Right lobe of liver (tissue), 6 donors: ENCODE measurements around the gene TNFRSF4. TPM values are rescaled to one million over a fixed set of nuclear protein-coding genes. Genes with fewer than 3 reads are reported as not detected.

Experiments
- ATAC-seq, 4 donors: fragments of 200-7000 bp; cut with Tn5 transposase; one replicate each; pipeline ENCODE4 v1.9.1; 2020; ENCODE audit warnings: mild to moderate bottlenecking in 4 of 4, moderate library complexity in 4 of 4
- DNase-seq, 3 donors: peaks; one replicate each; pipeline ENCODE4 v3.0.0-alpha.2; 2020
- H3K27ac ChIP-seq, 3 donors: fragments of 200-600 bp; one replicate each; pipeline ENCODE4 v1.8.0; 2022
- H3K27me3 ChIP-seq, 2 donors: fragments of 200-600 bp; one replicate each; pipeline ENCODE4 v1.8.0; 2022
- H3K36me3 ChIP-seq, 4 donors: fragments of 200-600 bp; sonication (generic) in 1 of 4; one replicate each; pipeline versions ENCODE4 v1.5.1 to v1.8.0; 2017 to 2022; ENCODE audit warnings: control low read depth in 1 of 4
- H3K4me1 ChIP-seq, 4 donors: fragments of 200-600 bp; sonication (generic) in 1 of 4; one replicate each; pipeline versions ENCODE4 v1.5.1 to v1.8.0; 2017 to 2022; ENCODE audit warnings: control low read depth in 1 of 4
- H3K4me3 ChIP-seq, 3 donors: fragments of 200-600 bp; one replicate each; pipeline ENCODE4 v1.8.0; 2022
- H3K9me3 ChIP-seq, 4 donors: fragments of 200-600 bp; sonication (generic) in 1 of 4; one replicate each; pipeline versions ENCODE4 v1.5.1 to v1.8.0; 2017 to 2022; ENCODE audit warnings: control low read depth in 1 of 4
- POLR2A ChIP-seq: fragments of 450-650 bp; IDR thresholded peaks from one replicate; pipeline ENCODE4 v1.6.1; 2017; ENCODE audit warnings: antibody characterized with exemption, mild to moderate bottlenecking
- WGBS: methylation state at CpG from one replicate; pipeline ENCODE4 v1.1.6; 2018; ENCODE audit warnings: low coverage, low lambda C conversion rate; ENCODE audit not compliant: insufficient coverage; ENCODE audit errors: missing lambda C conversion rate; 5-methylcytosine and 5-hydroxymethylcytosine counted together
- intact Hi-C, 2 donors: fragments of 100-400 bp; cut with DNase I; formaldehyde crosslinking; loops; one replicate each; pipeline versions ENCODE4 v1.11.2 to v1.14.1; 2022
- total RNA-seq, 6 experiments: library from RNA; depleted of rRNA in 2 of 6; stranded (reverse); fragments of >200 nt in 2 of 6; fragmentation: NEBNext Ultra II Directional in 3 of 6; extraction: Animal tissue kit (Norgen Biotek cat#: 25700) in 3 of 6; gene quantifications; one replicate each; pipeline versions ENCODE4 v1.1.0 to v1.2.4, GENCODE V29; 2016 to 2023
- TF ChIP-seq, protein P1 (sequence below), 4 donors: fragments of 200-600 bp in 3 of 4; fragments of 450-650 bp in 1 of 4; IDR thresholded peaks; one replicate each; pipeline versions ENCODE4 v1.5.1 to v1.8.0; 2016 to 2022; ENCODE audit warnings: antibody characterized with exemption in 4 of 4, mild to moderate bottlenecking in 2 of 4
- donor health status: DM: no; HTN: yes; CAD: no.
- donor health status: DM: no; HTN: no; CAD: no.
- donor health status: DM: no; HTN: no; CAD: no.
- donor health status: DM: no; HTN: yes; CAD: no.
- donor health status: DM: no; HTN: yes; CAD: no.

The TNFRSF4 gene
- total RNA-seq, 6 experiments from 2014 or later, result 0.20 to 0.99 (median 0.28) TPM; not detected in 2

DNA sequence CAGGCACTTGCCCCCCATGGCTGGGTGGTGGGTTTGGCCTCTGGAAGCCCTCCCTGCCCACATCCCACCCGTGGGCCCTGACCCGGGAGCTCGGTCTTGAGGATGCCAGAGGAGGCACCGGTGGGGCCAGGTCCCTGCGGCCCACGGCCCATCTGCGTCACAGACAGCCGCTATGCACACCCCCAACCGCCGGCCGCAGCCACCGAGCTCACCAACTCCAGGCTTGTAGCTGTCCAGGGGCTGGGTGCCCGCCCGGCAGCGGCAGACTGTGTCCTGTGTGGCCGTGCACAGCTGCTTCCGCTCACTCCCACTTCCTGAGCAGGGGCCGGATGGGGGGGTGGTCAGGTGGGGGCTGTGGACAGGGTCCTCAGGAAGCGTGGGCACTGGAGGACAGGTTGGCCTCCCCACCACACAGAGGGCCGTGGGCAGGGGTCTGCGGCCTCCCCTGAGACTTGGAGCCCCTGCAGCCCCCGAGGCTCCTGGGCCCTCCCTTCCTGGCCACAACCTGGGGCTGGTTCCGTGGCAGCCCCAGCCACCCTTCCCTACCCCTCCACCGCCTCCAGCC lies 1.1 kb downstream of the TNFRSF4 start:
- peak; percentile 34 to 59 (median 46) for ATAC-seq
- Histone ChIP-seq H3K4me3 (peak overlapping the region in 1 of 3 donors; percentile 29), H3K4me1 (no peaks in the 10 kb centered on the region)

DNA sequence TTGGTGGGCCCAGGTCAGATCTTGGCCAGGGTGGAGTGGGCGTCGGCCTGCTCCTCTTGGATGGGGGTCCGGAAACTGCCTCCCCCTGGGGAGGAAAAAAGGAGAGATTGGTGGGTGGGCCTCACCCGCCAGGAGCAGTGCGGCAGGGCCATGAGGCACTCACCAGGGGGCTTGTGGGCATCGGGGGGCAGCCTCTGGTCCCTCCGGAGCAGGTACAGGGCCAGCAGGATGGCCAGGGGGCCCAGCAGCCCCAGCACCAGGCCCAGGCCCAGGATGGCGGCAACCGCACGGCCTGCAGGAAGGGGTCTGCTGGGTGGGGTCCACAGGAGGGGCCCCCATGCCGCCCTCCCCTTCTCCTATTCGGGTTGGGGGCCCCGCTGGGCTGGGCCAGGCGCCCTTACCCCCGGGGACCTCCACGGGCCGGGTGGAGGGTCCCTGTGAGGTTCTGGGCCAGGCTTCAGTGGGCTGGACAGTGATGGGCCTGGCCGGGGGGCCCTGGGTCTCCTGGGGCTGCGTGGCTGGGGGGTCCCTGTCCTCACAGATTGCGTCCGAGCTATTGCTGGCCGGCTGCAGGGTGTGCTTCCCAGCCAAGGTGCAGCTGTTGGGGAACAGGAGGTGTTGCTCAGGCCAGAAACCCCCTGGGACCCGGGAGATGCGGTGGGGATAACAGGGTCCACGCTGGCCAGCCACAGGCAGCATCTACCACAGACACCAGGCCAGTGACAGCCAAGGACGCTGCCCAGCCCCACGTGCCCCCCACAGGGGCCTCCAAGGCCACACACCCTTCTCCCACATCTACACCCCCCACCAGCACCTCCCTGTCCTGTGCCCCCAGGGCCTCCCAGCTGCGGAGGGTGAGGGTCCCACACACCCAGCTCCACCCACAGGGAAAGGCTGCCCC lies 2.2 kb downstream of the TNFRSF4 start:
- H3K4me1 ChIP-seq, result no peaks in the 10 kb centered on the region
- no peak for TF ChIP-seq POLR2A
- TF ChIP-seq, protein P1, sequence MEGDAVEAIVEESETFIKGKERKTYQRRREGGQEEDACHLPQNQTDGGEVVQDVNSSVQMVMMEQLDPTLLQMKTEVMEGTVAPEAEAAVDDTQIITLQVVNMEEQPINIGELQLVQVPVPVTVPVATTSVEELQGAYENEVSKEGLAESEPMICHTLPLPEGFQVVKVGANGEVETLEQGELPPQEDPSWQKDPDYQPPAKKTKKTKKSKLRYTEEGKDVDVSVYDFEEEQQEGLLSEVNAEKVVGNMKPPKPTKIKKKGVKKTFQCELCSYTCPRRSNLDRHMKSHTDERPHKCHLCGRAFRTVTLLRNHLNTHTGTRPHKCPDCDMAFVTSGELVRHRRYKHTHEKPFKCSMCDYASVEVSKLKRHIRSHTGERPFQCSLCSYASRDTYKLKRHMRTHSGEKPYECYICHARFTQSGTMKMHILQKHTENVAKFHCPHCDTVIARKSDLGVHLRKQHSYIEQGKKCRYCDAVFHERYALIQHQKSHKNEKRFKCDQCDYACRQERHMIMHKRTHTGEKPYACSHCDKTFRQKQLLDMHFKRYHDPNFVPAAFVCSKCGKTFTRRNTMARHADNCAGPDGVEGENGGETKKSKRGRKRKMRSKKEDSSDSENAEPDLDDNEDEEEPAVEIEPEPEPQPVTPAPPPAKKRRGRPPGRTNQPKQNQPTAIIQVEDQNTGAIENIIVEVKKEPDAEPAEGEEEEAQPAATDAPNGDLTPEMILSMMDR (IDR thresholded peaks at IDR 0.05), result no peak
- intact Hi-C loops, result no loop called here
- no peak overlapping the region for H3K4me3 ChIP-seq
- peaks cover 0 to 5% of the 10 kb centered on the region in 2 donors for H3K27me3 ChIP-seq
- no peaks in the 10 kb centered on the region for H3K9me3 ChIP-seq
- H3K36me3 ChIP-seq, result peaks cover 0 to 2% (median 0%) of the 10 kb centered on the region in 4 donors
- 44% methylated on average over 3 of the region's 28 CpGs for WGBS
- ATAC-seq (no peak), DNase-seq (peak in 2 of 3 donors; percentile 13 to 49)
- no peak overlapping the region for H3K27ac ChIP-seq

More for the DNA sequence above, 1.1 kb downstream of the TNFRSF4 start:
- Histone ChIP-seq H3K27me3 (no peaks in the 10 kb centered on the region), H3K9me3 (no peaks in the 10 kb centered on the region), H3K27ac (no peak overlapping the region), H3K36me3 (peaks cover 0 to 13% (median 3%) of the 10 kb centered on the region in 4 donors)
- intact Hi-C loops, result no loop called here
- 50% methylated on average over 2 of the region's 24 CpGs for WGBS
- no peak for TF ChIP-seq POLR2A
- TF ChIP-seq, protein P1 (IDR thresholded peaks at IDR 0.05), result no peak
- peak in 2 of 3 donors; percentile 50 to 70 for DNase-seq

DNA sequence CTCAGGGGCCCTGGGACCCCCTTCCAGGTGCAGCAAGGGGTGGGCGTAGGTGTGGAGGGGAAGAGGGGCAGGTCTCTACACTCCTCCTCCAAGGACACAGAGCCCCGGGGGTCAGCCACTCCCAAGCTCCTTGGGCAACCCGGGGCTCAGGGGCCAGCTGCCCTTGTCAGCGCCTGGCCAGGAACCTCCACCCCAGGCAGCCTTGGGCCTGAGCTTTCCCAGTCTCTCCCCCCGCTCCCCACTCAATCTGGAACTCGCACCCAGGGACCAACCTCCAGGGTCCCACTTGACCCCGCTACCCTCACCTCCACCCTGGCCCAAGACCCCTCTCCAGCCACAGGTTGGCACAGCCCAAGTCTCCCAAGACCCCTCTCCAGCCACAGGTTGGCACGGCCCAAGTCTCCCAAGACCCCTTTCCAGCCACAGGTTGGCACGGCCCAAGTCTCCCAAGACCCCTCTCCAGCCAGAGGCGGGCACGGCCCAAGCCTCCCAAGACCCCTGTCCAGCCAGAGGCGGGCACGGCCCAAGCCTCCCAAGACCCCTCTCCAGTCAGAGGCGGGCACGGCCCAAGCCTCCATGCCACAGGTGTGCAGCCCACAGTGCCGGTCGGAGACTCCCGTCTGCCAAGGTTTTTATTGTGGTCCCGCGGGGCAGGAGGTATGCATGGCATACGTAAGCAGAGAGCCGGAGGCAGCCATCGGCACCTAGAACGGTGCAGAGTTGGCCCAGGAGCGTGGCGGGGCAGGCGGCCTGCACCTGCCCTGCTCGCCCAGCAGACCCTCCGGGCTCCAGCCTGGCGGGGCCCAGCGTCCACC lies 3.0 kb downstream of the TNFRSF4 start:
- H3K9me3 ChIP-seq, result no peaks in the 10 kb centered on the region
- H3K27ac ChIP-seq, result no peak overlapping the region
- WGBS, result 93% methylated on average over 6 of the region's 31 CpGs
- peaks cover 0 to 5% (median 0%) of the 10 kb centered on the region in 4 donors for H3K4me1 ChIP-seq
- intact Hi-C loops, result no loop called here
- H3K4me3 ChIP-seq, result no peak overlapping the region
- no peaks in the 10 kb centered on the region for H3K36me3 ChIP-seq
- ATAC-seq (no peak), DNase-seq (peak in 2 of 3 donors; percentile 16 to 49)
- H3K27me3 ChIP-seq, result peaks cover 0 to 14% of the 10 kb centered on the region in 2 donors
- no peak for TF ChIP-seq POLR2A
- TF ChIP-seq, protein P1 (IDR thresholded peaks at IDR 0.05), result no peak

DNA sequence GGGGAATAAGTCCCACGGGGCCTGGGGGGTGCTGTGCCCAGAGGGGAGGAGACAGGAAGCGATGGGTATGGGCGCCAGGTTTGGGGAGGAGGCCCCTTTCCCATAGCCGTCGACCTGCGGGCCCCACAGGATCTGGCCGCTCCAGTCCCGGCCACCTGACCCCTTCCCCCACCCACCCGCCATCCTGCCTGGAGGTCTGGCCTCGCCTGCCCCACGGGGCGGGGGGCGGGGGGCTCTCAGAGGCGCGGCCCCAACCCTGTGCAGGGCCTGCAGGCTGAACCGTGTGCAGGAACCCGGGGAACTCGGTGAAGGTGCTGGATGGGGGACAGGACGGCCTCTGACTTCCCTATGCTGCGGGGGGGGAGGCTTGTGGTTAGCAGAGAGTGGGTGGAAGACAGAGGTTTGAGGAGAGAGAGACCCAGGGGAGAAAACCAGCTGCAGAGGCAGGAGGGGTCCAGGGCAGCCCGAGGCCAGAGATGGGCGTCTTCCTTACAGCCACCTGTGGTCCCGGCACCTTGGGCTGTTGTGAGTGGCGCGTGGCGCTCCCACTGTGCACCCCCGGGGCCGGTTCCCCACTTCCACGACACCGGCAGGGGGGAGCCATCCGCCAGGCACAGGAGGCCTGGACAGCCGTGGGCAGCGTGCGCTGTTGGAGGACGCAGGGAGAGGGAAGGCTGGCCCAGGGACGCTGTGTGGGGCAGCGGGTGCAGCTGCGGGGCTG lies 5.1 kb downstream of the TNFRSF4 start:
- DNase-seq (peak in 2 of 3 donors; percentile 15 to 49), ATAC-seq (no peak)
- Histone ChIP-seq H3K27ac (no peak overlapping the region), H3K4me3 (no peak overlapping the region), H3K27me3 (peaks cover 0 to 15% of the 10 kb centered on the region in 2 donors), H3K9me3 (no peaks in the 10 kb centered on the region), H3K4me1 (peaks cover 0 to 5% (median 0%) of the 10 kb centered on the region in 4 donors), H3K36me3 (no peaks in the 10 kb centered on the region)
- 60% methylated on average over 2 of the region's 38 CpGs for WGBS
- TF ChIP-seq, protein P1 (IDR thresholded peaks at IDR 0.05), result no peak
- TF ChIP-seq POLR2A, result no peak
- intact Hi-C loops, result no loop called here
